Measurements from ENCODE around the gene NFIC.
"Not testable (repeated sequence)": the region's sequence is repeated elsewhere in the genome, so short reads cannot be mapped to it uniquely, and the experiment has no call there.

The NFIC gene

DNA sequence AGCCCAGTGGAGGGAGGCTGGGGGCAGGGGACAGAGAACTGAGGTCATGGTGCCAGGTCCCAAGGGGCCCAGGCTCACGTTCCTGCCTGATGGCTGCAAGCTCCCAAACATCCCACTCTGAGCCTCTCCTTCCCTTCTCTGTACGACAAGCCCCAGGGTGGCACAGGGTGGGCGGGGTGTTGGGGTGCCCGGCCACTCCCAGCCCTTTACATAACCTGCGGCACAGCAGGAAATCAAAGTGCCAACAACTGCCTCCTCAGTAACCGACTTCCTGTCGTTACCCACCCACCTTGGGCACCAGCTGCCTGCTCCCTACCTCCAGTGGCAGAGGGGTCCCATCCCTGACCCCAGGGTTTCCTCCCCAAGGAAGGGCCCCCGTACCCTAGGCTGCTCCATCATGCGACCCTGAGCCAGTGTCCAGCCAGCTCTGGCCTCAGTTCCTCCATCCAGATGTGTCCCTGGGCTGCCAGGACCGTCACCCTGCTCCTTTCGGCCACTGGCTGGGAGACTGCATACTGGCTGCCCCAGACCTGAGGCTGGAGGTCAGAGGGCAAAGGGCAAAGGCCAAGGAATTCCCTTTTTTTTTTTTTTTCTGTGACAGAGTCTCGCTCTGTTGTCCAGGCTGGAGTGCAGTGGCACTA, 27.7 kb upstream of the NFIC start:
- peaks cover 26% of the 10 kb centered on the region for H3K27me3 ChIP-seq (ENCODE audit: control insufficient read depth, insufficient read depth, low read length)
- H3K36me3 ChIP-seq (ENCODE audit: control insufficient read depth, insufficient read depth, low read length), result no peaks in the 10 kb centered on the region
- no peak overlapping the region for H3K4me3 ChIP-seq (ENCODE audit: low read depth, low read length)
- no peaks in the 10 kb centered on the region for H3K4me1 ChIP-seq (ENCODE audit: control insufficient read depth, insufficient read depth, low read length)
- no peak overlapping the region for H3K9ac ChIP-seq (ENCODE audit: low read length)
- H3K9me3 ChIP-seq (ENCODE audit: control insufficient read depth, insufficient read depth, low read depth, low read length), result no peaks in the 10 kb centered on the region
- H3K27ac ChIP-seq (ENCODE audit: low read depth, low read length), result no peak overlapping the region

GRCh38 chr19:3340340-3340739, 26.0 kb upstream of the NFIC start:
- Histone ChIP-seq H3K4me3 (ENCODE audit: low read depth, low read length) (no peak overlapping the region), H3K27me3 (ENCODE audit: control insufficient read depth, insufficient read depth, low read length) (peaks cover 34% of the 10 kb centered on the region), H3K27ac (ENCODE audit: low read depth, low read length) (no peak overlapping the region), H3K36me3 (ENCODE audit: control insufficient read depth, insufficient read depth, low read length) (no peaks in the 10 kb centered on the region), H3K9ac (ENCODE audit: low read length) (no peak overlapping the region), H3K9me3 (ENCODE audit: control insufficient read depth, insufficient read depth, low read depth, low read length) (no peaks in the 10 kb centered on the region), H3K4me1 (ENCODE audit: control insufficient read depth, insufficient read depth, low read length) (no peaks in the 10 kb centered on the region)

DNA sequence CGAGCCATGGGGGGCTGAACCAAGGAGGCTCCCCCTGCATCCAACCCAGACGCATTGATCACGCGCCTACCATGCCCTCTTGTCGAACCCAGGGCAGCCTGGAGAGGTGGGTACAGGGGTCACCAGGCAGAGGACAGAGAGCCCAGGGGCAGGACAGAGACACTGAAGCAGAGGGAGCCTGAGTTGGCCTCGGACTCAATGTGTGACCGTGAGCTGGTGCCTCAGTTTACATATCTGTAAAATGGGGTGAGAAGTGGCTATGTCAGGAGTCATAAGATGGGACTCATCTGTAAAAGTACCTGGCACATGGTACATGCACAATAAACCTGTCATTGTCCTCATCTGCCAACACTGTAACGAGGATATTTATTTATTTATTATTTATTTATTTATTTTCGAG, 24.1 kb upstream of the NFIC start:
- peaks cover 37% of the 10 kb centered on the region for H3K27me3 ChIP-seq (ENCODE audit: control insufficient read depth, insufficient read depth, low read length)
- H3K36me3 ChIP-seq (ENCODE audit: control insufficient read depth, insufficient read depth, low read length), result no peaks in the 10 kb centered on the region
- H3K4me3 ChIP-seq (ENCODE audit: low read depth, low read length), result no peak overlapping the region
- H3K27ac ChIP-seq (ENCODE audit: low read depth, low read length), result no peak overlapping the region
- no peaks in the 10 kb centered on the region for H3K4me1 ChIP-seq (ENCODE audit: control insufficient read depth, insufficient read depth, low read length)
- no peaks in the 10 kb centered on the region for H3K9me3 ChIP-seq (ENCODE audit: control insufficient read depth, insufficient read depth, low read depth, low read length)
- H3K9ac ChIP-seq (ENCODE audit: low read length), result no peak overlapping the region

DNA sequence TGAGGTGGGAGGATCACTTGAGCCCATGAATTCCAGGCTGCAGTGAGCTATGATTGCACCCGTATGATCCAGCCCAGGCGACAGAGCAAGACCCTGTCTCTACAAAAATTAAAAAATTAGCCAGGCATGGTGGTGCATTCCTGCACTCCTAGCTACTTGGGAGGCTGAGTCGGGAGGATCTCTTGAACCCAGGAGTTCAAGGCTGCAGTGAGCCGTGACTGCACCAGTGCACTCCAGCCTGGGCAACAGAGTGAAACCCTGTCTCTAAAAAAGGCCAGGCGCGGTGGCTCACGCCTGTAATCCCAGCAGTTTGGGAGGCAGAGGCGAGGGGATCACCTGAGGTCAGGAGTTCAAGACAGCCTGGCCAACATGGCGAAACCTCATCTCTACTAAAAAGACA, 23.4 kb upstream of the NFIC start:
- H3K27ac ChIP-seq (ENCODE audit: low read depth, low read length); H3K4me1 ChIP-seq (ENCODE audit: control insufficient read depth, insufficient read depth, low read length); H3K9ac ChIP-seq (ENCODE audit: low read length); H3K36me3 ChIP-seq (ENCODE audit: control insufficient read depth, insufficient read depth, low read length); H3K9me3 ChIP-seq (ENCODE audit: control insufficient read depth, insufficient read depth, low read depth, low read length); H3K4me3 ChIP-seq (ENCODE audit: low read depth, low read length): not testable (repeated sequence)
- peaks cover 40% of the 10 kb centered on the region for H3K27me3 ChIP-seq (ENCODE audit: control insufficient read depth, insufficient read depth, low read length)

DNA sequence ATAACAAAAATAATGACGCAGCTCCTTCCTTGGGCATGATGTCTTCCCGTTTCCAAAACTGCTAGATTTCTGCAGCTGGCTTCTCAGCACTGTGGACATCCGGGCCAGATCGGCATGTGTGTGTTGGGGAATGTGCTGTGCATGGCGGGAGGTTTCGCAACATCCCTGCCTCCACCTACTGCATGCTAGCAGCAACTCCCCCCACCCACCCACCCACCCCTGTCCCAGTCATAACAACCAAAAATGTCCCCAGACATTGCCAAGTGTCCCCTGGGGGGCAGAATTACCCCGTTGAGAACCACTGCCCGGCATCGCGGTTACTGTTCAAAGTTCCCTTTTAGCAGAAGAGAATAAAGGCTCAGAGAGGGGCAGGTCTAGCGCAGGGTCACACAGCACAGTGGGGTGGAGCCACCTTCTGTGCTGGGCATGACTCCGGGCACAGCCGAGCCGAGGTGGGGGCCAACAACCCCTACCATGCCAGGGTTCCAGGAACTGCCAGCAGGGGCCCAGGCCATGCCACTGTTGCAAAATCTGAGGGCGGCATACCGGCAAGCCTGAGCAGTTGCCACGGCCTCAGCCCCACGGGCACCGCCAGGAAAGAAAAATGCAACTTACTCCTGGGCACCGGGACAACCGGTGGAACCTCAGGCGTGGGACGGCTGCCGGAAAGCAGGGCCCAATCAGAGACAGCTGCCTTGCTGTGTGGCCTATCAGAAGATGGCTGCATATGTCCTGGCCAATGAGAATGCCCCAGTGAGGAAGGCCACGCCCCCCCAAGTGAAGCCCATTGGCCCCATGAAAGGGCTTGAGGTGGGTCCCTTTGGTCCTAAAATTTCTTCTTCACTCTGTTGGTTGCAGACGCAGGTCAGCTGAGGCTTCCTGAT, 22.5 kb upstream of the NFIC start:
- Histone ChIP-seq H3K9ac (ENCODE audit: low read length) (no peak overlapping the region), H3K27ac (ENCODE audit: low read depth, low read length) (no peak overlapping the region), H3K36me3 (ENCODE audit: control insufficient read depth, insufficient read depth, low read length) (no peaks in the 10 kb centered on the region), H3K9me3 (ENCODE audit: control insufficient read depth, insufficient read depth, low read depth, low read length) (no peaks in the 10 kb centered on the region), H3K27me3 (ENCODE audit: control insufficient read depth, insufficient read depth, low read length) (peaks cover 48% of the 10 kb centered on the region), H3K4me3 (ENCODE audit: low read depth, low read length) (no peak overlapping the region), H3K4me1 (ENCODE audit: control insufficient read depth, insufficient read depth, low read length) (no peaks in the 10 kb centered on the region)

DNA sequence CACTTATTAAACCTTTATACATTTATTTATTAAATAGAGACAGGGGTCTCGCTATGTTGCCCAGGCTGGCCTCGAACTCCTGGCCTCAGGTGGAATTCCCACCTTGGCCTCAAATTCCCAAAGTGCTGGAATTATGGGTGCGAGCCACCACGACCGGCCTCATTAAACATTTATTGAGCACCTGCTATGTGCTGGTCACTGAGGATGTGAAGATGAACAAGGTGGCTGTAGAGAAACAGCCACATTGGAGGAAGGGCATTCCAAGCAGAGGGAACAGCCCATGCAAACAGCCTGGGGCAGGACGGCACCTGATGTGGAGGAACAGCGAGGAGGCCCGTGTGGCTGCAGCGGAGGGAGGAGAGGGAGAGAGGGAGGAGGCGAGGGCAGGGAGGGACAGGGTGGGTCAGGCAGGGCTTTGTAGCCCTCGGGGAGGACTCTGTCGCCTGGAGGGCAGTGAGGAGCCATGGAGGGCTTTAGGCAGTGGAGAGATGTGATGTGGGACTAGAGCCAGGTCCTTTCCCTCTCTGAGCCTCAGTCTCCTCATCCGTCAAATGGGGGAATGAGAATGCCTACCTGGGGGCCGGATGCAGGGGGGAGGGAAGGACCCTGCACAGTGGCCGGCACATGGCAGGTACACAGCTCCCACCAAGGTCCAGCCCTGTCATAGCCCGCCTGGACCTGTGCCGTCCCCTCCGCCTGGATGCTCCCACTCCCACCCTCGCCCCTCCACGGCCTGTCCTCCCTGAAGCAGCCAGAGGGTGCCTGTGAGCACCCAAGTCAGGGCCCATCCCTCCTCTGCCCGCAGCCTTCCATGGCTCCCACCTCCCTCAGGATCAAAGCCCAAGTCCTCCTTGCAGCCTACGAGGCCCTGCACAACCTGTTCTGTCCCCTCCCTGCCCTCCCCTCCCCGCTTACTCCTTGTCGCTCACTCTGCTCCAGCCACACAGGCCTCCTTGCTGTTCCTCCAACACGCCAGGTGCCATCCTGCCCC, 21.5 kb upstream of the NFIC start:
- Histone ChIP-seq H3K4me3 (ENCODE audit: low read depth, low read length) (no peak overlapping the region), H3K27ac (ENCODE audit: low read depth, low read length) (no peak overlapping the region), H3K4me1 (ENCODE audit: control insufficient read depth, insufficient read depth, low read length) (no peaks in the 10 kb centered on the region), H3K9ac (ENCODE audit: low read length) (no peak overlapping the region), H3K36me3 (ENCODE audit: control insufficient read depth, insufficient read depth, low read length) (no peaks in the 10 kb centered on the region), H3K27me3 (ENCODE audit: control insufficient read depth, insufficient read depth, low read length) (peaks cover 54% of the 10 kb centered on the region), H3K9me3 (ENCODE audit: control insufficient read depth, insufficient read depth, low read depth, low read length) (no peaks in the 10 kb centered on the region)

DNA sequence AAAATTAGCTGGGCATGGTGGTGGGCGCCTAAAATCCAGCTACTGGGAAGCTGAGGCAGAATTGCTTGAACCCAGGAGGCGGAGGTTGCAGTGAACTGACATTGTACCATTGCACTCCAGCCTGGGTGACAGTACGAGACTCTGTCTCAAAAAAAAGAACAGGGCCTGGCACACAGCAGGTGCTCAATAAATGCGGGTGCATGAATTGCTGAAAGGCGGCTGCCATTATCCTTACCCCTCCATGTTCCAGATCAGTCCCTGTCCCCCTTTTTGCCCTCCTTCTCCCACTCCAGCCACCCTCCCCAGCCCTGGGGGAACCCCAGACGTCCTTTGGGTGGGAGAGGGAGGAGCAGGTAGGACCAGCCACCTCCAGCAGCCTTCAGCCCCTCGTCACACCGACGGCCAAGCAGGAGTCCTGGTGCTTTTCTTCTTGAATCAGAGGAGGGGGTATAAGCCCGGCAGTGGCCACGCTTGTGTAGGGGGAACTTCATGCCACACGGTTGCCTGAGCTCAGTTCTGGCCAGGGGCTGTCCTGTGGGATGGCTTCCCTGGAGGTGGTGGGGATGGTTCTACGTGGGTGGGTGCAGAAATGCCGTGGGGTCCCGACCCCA, 20.4 kb upstream of the NFIC start:
- no peak overlapping the region for H3K27ac ChIP-seq (ENCODE audit: low read depth, low read length)
- H3K4me1 ChIP-seq (ENCODE audit: control insufficient read depth, insufficient read depth, low read length), result no peaks in the 10 kb centered on the region
- H3K4me3 ChIP-seq (ENCODE audit: low read depth, low read length), result no peak overlapping the region
- peaks cover 59% of the 10 kb centered on the region for H3K27me3 ChIP-seq (ENCODE audit: control insufficient read depth, insufficient read depth, low read length)
- H3K9ac ChIP-seq (ENCODE audit: low read length), result no peak overlapping the region
- no peaks in the 10 kb centered on the region for H3K36me3 ChIP-seq (ENCODE audit: control insufficient read depth, insufficient read depth, low read length)
- H3K9me3 ChIP-seq (ENCODE audit: control insufficient read depth, insufficient read depth, low read depth, low read length), result no peaks in the 10 kb centered on the region

DNA sequence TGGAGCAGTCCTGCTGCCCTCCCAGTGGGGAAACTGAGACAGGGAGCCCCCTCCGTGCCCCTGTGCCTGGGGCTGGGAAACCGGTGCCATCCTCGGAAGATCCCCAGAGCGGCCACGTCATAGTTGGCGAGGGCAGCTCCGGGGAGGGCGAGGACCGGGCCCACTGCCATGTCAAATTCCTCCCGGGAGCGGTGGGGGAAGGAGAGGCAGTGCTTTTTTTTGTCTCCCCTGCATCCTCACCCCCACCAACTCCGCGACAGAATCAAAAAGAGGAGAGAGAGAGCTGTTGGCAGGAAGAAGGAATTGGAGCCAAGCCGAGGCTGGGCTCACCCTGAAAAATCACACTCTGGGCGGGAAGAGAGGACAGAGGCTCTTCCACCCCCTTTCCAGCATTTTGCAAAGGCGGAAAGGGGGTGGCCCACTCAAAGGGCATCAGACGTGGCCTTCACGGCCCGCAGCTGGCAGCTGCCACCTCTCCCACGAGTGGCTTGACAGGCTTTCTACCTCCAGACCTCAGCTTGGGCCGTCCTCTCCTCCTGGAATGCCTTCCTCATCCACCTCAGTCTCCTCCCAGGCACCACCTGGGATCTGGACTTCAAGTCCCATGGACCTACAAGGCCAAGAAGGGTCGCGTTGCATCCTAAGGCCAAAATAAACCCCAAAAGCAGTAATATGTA, 19.6 kb upstream of the NFIC start:
- Histone ChIP-seq H3K4me1 (ENCODE audit: control insufficient read depth, insufficient read depth, low read length) (no peaks in the 10 kb centered on the region), H3K4me3 (ENCODE audit: low read depth, low read length) (no peak overlapping the region), H3K27me3 (ENCODE audit: control insufficient read depth, insufficient read depth, low read length) (peaks cover 65% of the 10 kb centered on the region), H3K9me3 (ENCODE audit: control insufficient read depth, insufficient read depth, low read depth, low read length) (no peaks in the 10 kb centered on the region), H3K9ac (ENCODE audit: low read length) (no peak overlapping the region), H3K27ac (ENCODE audit: low read depth, low read length) (no peak overlapping the region), H3K36me3 (ENCODE audit: control insufficient read depth, insufficient read depth, low read length) (no peaks in the 10 kb centered on the region)

- Histone ChIP-seq H3K9me3 (ENCODE audit: control insufficient read depth, insufficient read depth, low read depth, low read length) (no peaks in the 10 kb centered on the region), H3K4me3 (ENCODE audit: low read depth, low read length) (no peak overlapping the region), H3K27ac (ENCODE audit: low read depth, low read length) (no peak overlapping the region), H3K9ac (ENCODE audit: low read length) (no peak overlapping the region), H3K4me1 (ENCODE audit: control insufficient read depth, insufficient read depth, low read length) (no peaks in the 10 kb centered on the region), H3K27me3 (ENCODE audit: control insufficient read depth, insufficient read depth, low read length) (peaks cover 77% of the 10 kb centered on the region), H3K36me3 (ENCODE audit: control insufficient read depth, insufficient read depth, low read length) (no peaks in the 10 kb centered on the region)
Observed at GRCh38 chr19:3348042-3348441, 18.3 kb upstream of the NFIC start.

DNA sequence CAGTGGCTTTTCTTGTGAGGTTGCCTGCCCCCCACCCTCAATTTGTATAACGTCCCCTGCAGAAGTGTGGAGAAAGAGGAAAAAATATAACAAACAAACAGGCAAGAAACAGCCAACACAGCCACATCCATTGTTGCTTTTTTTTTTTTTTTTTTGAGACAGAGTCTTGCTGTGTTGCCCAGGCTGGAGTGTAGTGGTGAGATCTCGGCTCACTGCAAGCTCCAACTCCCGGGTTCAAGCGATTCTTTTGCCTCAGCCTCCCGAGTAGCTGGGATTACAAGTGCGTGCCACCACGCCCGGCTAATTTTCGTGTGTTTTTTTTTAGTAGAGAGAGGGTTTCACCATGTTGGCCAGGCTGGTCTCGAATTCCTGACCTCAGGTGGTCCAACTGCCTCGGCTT, 17.9 kb upstream of the NFIC start:
- H3K4me3 ChIP-seq (ENCODE audit: low read depth, low read length); H3K9me3 ChIP-seq (ENCODE audit: control insufficient read depth, insufficient read depth, low read depth, low read length); H3K27ac ChIP-seq (ENCODE audit: low read depth, low read length); H3K36me3 ChIP-seq (ENCODE audit: control insufficient read depth, insufficient read depth, low read length); H3K4me1 ChIP-seq (ENCODE audit: control insufficient read depth, insufficient read depth, low read length); H3K9ac ChIP-seq (ENCODE audit: low read length): not testable (repeated sequence)
- H3K27me3 ChIP-seq (ENCODE audit: control insufficient read depth, insufficient read depth, low read length), result peaks cover 82% of the 10 kb centered on the region

Measured in HUES6 (cell line).